ENCODE results near the gene TNRC6A. TPM values are rescaled to one million over a fixed set of nuclear protein-coding genes. Genes with fewer than 3 reads are reported as not detected.

TNRC6A gene
- total and polyA plus RNA-seq, 2 experiments from 2014 or later = 93.1 to 124 TPM

DNA sequence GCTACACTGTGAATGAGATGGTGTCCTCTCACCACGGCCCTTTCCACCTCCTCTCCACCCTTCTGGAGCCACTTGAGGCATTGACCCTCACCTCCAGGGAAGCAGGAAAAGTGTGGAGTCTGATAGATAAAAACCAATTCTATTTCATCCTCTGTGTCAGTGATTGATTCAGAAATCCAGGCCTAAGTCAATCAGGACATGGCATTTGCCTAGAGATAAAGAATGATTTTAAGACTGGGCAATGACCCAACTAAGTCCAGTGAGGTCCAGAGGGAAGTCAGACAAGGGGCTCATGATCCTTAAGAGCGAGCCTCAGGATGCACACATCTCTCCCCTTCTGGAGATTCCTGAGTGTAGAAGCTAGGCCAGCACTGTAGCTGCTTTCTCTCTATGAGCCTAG is 41.1 kb upstream of the TNRC6A start (continued):
- TF ChIP-seq, protein P1, sequence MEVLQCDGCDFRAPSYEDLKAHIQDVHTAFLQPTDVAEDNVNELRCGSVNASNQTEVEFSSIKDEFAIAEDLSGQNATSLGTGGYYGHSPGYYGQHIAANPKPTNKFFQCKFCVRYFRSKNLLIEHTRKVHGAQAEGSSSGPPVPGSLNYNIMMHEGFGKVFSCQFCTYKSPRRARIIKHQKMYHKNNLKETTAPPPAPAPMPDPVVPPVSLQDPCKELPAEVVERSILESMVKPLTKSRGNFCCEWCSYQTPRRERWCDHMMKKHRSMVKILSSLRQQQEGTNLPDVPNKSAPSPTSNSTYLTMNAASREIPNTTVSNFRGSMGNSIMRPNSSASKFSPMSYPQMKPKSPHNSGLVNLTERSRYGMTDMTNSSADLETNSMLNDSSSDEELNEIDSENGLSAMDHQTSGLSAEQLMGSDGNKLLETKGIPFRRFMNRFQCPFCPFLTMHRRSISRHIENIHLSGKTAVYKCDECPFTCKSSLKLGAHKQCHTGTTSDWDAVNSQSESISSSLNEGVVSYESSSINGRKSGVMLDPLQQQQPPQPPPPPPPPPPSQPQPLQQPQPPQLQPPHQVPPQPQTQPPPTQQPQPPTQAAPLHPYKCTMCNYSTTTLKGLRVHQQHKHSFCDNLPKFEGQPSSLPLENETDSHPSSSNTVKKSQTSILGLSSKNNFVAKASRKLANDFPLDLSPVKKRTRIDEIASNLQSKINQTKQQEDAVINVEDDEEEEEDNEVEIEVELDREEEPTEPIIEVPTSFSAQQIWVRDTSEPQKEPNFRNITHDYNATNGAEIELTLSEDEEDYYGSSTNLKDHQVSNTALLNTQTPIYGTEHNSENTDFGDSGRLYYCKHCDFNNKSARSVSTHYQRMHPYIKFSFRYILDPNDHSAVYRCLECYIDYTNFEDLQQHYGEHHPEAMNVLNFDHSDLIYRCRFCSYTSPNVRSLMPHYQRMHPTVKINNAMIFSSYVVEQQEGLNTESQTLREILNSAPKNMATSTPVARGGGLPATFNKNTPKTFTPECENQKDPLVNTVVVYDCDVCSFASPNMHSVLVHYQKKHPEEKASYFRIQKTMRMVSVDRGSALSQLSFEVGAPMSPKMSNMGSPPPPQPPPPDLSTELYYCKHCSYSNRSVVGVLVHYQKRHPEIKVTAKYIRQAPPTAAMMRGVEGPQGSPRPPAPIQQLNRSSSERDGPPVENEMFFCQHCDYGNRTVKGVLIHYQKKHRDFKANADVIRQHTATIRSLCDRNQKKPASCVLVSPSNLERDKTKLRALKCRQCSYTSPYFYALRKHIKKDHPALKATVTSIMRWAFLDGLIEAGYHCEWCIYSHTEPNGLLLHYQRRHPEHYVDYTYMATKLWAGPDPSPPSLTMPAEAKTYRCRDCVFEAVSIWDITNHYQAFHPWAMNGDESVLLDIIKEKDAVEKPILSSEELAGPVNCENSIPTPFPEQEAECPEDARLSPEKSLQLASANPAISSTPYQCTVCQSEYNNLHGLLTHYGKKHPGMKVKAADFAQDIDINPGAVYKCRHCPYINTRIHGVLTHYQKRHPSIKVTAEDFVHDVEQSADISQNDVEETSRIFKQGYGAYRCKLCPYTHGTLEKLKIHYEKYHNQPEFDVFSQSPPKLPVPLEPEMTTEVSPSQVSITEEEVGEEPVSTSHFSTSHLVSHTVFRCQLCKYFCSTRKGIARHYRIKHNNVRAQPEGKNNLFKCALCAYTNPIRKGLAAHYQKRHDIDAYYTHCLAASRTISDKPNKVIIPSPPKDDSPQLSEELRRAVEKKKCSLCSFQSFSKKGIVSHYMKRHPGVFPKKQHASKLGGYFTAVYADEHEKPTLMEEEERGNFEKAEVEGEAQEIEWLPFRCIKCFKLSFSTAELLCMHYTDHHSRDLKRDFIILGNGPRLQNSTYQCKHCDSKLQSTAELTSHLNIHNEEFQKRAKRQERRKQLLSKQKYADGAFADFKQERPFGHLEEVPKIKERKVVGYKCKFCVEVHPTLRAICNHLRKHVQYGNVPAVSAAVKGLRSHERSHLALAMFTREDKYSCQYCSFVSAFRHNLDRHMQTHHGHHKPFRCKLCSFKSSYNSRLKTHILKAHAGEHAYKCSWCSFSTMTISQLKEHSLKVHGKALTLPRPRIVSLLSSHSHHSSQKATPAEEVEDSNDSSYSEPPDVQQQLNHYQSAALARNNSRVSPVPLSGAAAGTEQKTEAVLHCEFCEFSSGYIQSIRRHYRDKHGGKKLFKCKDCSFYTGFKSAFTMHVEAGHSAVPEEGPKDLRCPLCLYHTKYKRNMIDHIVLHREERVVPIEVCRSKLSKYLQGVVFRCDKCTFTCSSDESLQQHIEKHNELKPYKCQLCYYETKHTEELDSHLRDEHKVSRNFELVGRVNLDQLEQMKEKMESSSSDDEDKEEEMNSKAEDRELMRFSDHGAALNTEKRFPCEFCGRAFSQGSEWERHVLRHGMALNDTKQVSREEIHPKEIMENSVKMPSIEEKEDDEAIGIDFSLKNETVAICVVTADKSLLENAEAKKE (CRISPR knock-in tag; IDR thresholded peaks at IDR 0.05) = no peak
- TF ChIP-seq EZH2 (IDR thresholded peaks at IDR 0.05; ENCODE audit: low read depth, unreplicated experiment) (no peak), NANOG (IDR thresholded peaks at IDR 0.05; ENCODE audit: borderline replicate concordance) (no peak), ZNF331 (CRISPR knock-in tag; IDR thresholded peaks at IDR 0.05; ENCODE audit: low read depth) (no peak), EZH2phosphoT487 (IDR thresholded peaks at IDR 0.05; ENCODE audit: unreplicated experiment) (no peak)
- TF ChIP-seq, protein P2, sequence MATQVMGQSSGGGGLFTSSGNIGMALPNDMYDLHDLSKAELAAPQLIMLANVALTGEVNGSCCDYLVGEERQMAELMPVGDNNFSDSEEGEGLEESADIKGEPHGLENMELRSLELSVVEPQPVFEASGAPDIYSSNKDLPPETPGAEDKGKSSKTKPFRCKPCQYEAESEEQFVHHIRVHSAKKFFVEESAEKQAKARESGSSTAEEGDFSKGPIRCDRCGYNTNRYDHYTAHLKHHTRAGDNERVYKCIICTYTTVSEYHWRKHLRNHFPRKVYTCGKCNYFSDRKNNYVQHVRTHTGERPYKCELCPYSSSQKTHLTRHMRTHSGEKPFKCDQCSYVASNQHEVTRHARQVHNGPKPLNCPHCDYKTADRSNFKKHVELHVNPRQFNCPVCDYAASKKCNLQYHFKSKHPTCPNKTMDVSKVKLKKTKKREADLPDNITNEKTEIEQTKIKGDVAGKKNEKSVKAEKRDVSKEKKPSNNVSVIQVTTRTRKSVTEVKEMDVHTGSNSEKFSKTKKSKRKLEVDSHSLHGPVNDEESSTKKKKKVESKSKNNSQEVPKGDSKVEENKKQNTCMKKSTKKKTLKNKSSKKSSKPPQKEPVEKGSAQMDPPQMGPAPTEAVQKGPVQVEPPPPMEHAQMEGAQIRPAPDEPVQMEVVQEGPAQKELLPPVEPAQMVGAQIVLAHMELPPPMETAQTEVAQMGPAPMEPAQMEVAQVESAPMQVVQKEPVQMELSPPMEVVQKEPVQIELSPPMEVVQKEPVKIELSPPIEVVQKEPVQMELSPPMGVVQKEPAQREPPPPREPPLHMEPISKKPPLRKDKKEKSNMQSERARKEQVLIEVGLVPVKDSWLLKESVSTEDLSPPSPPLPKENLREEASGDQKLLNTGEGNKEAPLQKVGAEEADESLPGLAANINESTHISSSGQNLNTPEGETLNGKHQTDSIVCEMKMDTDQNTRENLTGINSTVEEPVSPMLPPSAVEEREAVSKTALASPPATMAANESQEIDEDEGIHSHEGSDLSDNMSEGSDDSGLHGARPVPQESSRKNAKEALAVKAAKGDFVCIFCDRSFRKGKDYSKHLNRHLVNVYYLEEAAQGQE (IDR thresholded peaks at IDR 0.05; ENCODE audit: unreplicated experiment) = no peak
- TF ChIP-seq, protein P3, sequence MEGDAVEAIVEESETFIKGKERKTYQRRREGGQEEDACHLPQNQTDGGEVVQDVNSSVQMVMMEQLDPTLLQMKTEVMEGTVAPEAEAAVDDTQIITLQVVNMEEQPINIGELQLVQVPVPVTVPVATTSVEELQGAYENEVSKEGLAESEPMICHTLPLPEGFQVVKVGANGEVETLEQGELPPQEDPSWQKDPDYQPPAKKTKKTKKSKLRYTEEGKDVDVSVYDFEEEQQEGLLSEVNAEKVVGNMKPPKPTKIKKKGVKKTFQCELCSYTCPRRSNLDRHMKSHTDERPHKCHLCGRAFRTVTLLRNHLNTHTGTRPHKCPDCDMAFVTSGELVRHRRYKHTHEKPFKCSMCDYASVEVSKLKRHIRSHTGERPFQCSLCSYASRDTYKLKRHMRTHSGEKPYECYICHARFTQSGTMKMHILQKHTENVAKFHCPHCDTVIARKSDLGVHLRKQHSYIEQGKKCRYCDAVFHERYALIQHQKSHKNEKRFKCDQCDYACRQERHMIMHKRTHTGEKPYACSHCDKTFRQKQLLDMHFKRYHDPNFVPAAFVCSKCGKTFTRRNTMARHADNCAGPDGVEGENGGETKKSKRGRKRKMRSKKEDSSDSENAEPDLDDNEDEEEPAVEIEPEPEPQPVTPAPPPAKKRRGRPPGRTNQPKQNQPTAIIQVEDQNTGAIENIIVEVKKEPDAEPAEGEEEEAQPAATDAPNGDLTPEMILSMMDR (conservative IDR thresholded peaks at IDR 0.05; ENCODE audit: low read depth in 2 of 2) = no peak
